ENCODE results near the gene RANBP3. TPM values are rescaled to one million over a fixed set of nuclear protein-coding genes. Genes with fewer than 3 reads are reported as not detected.

RANBP3 gene
- total RNA-seq, 4 donors from 2014 or later, result 57.8 to 148 (median 82.7) TPM

DNA sequence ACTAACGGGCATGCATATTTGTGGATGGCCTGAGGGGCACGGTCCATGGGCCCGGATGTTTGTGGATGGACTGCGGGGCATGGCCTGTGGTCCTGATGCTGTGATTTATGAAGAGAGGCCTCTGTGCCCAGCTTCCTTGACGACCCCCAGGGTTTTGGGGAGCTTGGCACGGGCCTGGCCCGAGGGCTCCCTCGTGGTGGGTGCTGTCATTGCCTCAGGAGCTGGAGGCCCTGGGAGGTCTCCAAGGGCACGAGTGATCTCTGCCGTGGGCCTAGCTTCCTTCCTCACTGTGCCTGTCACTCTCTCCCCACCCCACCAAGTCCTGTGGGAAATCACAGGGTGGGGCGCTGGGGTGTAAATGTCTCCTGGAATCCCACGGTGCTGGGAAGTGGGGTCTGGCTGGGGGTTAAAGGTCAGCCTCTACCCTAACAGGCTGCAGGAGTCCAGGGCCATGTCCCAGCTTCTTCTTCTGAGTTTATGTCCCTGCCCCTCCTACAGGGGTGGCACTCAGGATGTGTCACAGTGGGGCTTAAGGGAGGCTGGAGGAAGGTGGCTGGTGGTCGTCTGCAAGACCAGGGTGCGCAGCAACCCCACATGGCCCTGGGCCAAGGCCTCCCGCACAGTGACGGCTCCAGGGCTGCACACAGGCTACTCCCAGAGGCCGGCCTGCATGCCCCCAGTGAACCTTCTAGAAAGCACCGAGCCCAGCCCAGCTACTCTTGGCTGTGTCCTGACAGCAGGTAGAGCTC lies 27.6 kb upstream of the RANBP3 start:
- H3K4me3 ChIP-seq (replicated peaks in 1 of 3), result no peak overlapping the region
- no peaks in the 10 kb centered on the region for H3K4me1 ChIP-seq
- intact Hi-C loops (cut with DNase I), result no loop called here
- no peak overlapping the region for H3K27ac ChIP-seq
- no peak for DNase-seq
- H3K9me3 ChIP-seq, result no peaks in the 10 kb centered on the region
- 89 to 94% methylated on average over 12 to 16 of the region's 18 CpGs for WGBS, 2 donors
- no peak for TF ChIP-seq POLR2A (IDR thresholded peaks at IDR 0.05)
- TF ChIP-seq, protein P1, sequence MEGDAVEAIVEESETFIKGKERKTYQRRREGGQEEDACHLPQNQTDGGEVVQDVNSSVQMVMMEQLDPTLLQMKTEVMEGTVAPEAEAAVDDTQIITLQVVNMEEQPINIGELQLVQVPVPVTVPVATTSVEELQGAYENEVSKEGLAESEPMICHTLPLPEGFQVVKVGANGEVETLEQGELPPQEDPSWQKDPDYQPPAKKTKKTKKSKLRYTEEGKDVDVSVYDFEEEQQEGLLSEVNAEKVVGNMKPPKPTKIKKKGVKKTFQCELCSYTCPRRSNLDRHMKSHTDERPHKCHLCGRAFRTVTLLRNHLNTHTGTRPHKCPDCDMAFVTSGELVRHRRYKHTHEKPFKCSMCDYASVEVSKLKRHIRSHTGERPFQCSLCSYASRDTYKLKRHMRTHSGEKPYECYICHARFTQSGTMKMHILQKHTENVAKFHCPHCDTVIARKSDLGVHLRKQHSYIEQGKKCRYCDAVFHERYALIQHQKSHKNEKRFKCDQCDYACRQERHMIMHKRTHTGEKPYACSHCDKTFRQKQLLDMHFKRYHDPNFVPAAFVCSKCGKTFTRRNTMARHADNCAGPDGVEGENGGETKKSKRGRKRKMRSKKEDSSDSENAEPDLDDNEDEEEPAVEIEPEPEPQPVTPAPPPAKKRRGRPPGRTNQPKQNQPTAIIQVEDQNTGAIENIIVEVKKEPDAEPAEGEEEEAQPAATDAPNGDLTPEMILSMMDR (IDR thresholded peaks at IDR 0.05), result no peak
- H3K27me3 ChIP-seq, result no peaks in the 10 kb centered on the region
- H3K36me3 ChIP-seq, result peaks cover 0 to 7% of the 10 kb centered on the region in 2 donors

DNA sequence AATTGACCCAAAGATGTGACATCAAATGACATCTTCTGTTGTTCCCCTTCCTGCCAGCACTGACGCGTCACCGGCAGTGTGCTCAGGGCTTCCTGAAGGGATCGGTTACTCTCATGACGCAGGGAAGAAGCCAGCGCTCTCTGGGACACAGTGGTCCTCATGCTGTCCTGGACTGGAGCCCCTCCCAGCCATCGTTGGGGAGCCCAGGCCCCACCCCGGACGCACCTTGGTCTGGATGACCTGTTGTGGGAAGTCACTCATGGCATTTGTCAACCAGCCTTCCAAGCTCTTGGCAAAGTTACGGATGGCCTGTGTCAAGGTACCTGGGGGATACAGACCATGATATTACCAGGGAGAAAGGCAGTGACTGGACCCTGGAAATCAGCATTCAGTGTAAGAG lies 26.0 kb upstream of the RANBP3 start:
- intact Hi-C loops (cut with DNase I), result no loop called here

DNA sequence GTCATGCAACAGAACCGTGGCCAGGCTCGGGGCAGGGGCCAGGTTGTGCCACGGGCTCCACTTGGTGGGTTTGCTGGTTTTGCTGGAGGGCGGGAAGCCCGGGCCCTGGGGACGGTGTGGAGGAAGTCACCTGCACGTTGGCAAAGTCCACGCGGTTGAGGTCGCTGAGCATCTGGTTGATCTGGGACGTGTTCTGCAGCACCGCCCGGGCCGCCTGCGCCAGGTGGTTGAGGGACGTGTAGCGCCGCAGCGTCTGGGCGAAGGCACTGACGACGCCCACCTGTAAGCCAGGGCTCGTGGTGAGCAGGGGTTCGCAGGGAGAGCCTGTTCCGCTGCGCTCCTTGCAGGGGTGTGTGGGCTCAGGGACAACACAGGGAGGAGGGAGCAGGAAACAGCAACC lies 24.7 kb upstream of the RANBP3 start:
- no peaks in the 10 kb centered on the region for H3K9me3 ChIP-seq
- H3K27me3 ChIP-seq, result no peaks in the 10 kb centered on the region
- intact Hi-C loops (cut with DNase I), result no loop called here
- H3K4me3 ChIP-seq (replicated peaks in 1 of 3), result no peak overlapping the region
- TF ChIP-seq, protein P1 (IDR thresholded peaks at IDR 0.05), result no peak
- TF ChIP-seq POLR2A (IDR thresholded peaks at IDR 0.05), result no peak
- 94% methylated on average over 25 to 26 of the region's 26 CpGs for WGBS, 2 donors
- no peaks in the 10 kb centered on the region for H3K4me1 ChIP-seq
- DNase-seq, result no peak
- no peak overlapping the region for H3K27ac ChIP-seq
- H3K36me3 ChIP-seq, result peaks cover 0 to 7% of the 10 kb centered on the region in 2 donors

More for the DNA sequence above, 26.0 kb upstream of the RANBP3 start:
- Histone ChIP-seq H3K4me3 (replicated peaks in 1 of 3) (no peak overlapping the region), H3K4me1 (no peaks in the 10 kb centered on the region), H3K36me3 (peaks cover 0 to 7% of the 10 kb centered on the region in 2 donors), H3K27ac (no peak overlapping the region), H3K27me3 (no peaks in the 10 kb centered on the region), H3K9me3 (no peaks in the 10 kb centered on the region)
- 85 to 86% methylated on average over 10 of the region's 10 CpGs for WGBS, 2 donors
- TF ChIP-seq POLR2A (IDR thresholded peaks at IDR 0.05), result no peak
- TF ChIP-seq, protein P1 (IDR thresholded peaks at IDR 0.05), result no peak
- no peak for DNase-seq

DNA sequence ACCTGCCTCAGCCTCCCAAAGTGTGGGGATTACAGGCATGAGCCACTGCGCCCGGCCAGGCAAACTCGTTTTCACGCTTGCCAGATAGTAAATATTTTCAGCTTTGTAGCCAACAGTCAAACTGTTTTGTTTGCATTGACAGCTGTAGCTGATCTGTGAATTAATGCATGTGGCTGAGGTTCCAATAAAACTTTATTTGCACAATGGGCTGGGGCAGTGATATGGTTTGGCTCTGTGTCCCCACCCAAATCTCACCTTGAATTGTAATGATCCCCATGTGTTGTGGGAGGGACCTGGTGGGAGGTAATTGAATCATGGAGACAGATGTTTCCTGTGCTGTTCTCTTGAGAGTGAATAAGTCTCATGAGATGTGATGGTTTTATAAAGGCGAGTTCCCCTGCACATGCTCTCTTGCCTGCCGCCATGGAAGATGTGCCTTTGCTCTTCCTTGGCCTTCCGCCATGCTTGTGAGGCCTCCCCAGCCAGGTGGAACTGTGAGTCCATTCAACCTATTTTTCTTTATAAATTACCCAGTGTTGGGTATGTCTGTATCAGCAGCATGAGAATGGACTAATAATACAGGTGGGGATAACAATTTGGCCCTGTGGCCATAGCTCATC lies 22.4 kb upstream of the RANBP3 start:
- no peaks in the 10 kb centered on the region for H3K4me1 ChIP-seq
- H3K27me3 ChIP-seq, result no peaks in the 10 kb centered on the region
- TF ChIP-seq, protein P1 (IDR thresholded peaks at IDR 0.05), result no peak
- TF ChIP-seq POLR2A (IDR thresholded peaks at IDR 0.05), result no peak
- peaks cover 0 to 7% of the 10 kb centered on the region in 2 donors for H3K36me3 ChIP-seq
- intact Hi-C loops (cut with DNase I), result no loop called here
- no peak overlapping the region for H3K4me3 ChIP-seq (replicated peaks in 1 of 3)
- WGBS, 2 donors, result 95 to 98% methylated on average over 7 of the region's 7 CpGs
- no peaks in the 10 kb centered on the region for H3K9me3 ChIP-seq
- no peak for DNase-seq
- no peak overlapping the region for H3K27ac ChIP-seq

DNA sequence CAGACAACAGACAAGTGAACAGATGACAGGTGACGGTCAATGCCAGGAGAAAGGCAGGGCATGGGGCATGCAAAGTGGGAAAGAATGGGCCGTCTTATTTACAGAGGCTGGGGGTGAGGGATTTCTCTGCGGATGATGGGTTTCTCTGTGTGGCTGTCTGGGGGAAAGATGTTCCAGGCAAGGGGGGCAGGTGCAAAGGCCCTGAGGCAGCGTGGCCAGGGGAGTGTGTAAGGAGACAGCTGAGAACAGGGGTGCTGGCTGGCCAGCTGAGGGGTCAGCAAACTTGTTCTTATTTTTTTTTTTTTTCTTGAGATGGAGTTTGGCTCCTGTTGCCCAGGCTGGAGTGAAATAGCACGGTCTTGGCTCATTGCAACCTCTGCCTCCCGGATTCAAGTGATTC lies 21.8 kb upstream of the RANBP3 start:
- 96% methylated on average over 6 of the region's 6 CpGs for WGBS, 2 donors
- H3K27me3 ChIP-seq, result no peaks in the 10 kb centered on the region
- no peak for DNase-seq
- intact Hi-C loops (cut with DNase I), result no loop called here
- no peaks in the 10 kb centered on the region for H3K9me3 ChIP-seq
- no peak overlapping the region for H3K27ac ChIP-seq
- peaks cover 0 to 7% of the 10 kb centered on the region in 2 donors for H3K36me3 ChIP-seq
- H3K4me3 ChIP-seq (replicated peaks in 1 of 3), result no peak overlapping the region
- TF ChIP-seq, protein P1 (IDR thresholded peaks at IDR 0.05), result no peak
- TF ChIP-seq POLR2A (IDR thresholded peaks at IDR 0.05), result no peak
- peaks cover 0 to 4% of the 10 kb centered on the region in 2 donors for H3K4me1 ChIP-seq

Data from thyroid gland (tissue), 4 donors.